Heart right ventricle (tissue), 16 donors: ENCODE measurements around the gene GALNT12. TPM values are rescaled to one million over a fixed set of nuclear protein-coding genes. Genes with fewer than 3 reads are reported as not detected.

Source experiments
- ATAC-seq, 8 donors: fragments of 200-7000 bp; cut with Tn5 transposase; one replicate each; pipeline ENCODE4 v1.9.1; 2020; ENCODE audit warnings: mild to moderate bottlenecking in 8 of 8, moderate library complexity in 8 of 8, moderate number of reproducible peaks in 1 of 8
- DNase-seq, 2 donors: peaks; one replicate each; pipeline ENCODE4 v3.0.0-alpha.2; 2020
- H3K27ac ChIP-seq, 10 donors: fragments of 200-600 bp; sonication (generic) in 2 of 10; one replicate each; pipeline versions ENCODE4 v1.5.0 to v1.8.0; 2020 to 2022; ENCODE audit warnings: mild to moderate bottlenecking in 3 of 10
- H3K27me3 ChIP-seq, 7 donors: fragments of 200-600 bp; one replicate each; pipeline ENCODE4 v1.8.0; 2021 to 2022; ENCODE audit warnings: mild to moderate bottlenecking in 2 of 7
- H3K36me3 ChIP-seq, 9 donors: fragments of 200-600 bp; sonication (generic) in 1 of 9; one replicate each; pipeline versions ENCODE4 v1.5.0 to v1.8.0; 2020 to 2022; ENCODE audit warnings: mild to moderate bottlenecking in 2 of 9
- H3K4me1 ChIP-seq, 9 donors: fragments of 200-600 bp; sonication (generic) in 1 of 9; one replicate each; pipeline versions ENCODE4 v1.5.0 to v1.8.0; 2020 to 2022; ENCODE audit warnings: mild to moderate bottlenecking in 4 of 9
- H3K4me3 ChIP-seq, 10 donors: fragments of 200-600 bp; sonication (generic) in 2 of 10; one replicate each; pipeline versions ENCODE4 v1.5.0 to v1.8.0; 2020 to 2022; ENCODE audit warnings: mild to moderate bottlenecking in 7 of 10, moderate library complexity in 2 of 10
- H3K9me3 ChIP-seq, 11 donors: fragments of 200-600 bp in 10 of 11; sonication (generic) in 2 of 11; one replicate each; pipeline versions ENCODE4 v1.5.0 to v1.8.0; 2013 to 2022; ENCODE audit warnings: mild to moderate bottlenecking in 2 of 11, control low read depth in 1 of 11, moderate library complexity in 1 of 11
- WGBS, 2 donors: extraction: QIAGEN DNeasy Blood & Tissue Kit; methylation state at CpG; one replicate each; pipeline ENCODE4 v1.1.7; 2013; ENCODE audit warnings: inconsistent platforms in 1 of 2; 5-methylcytosine and 5-hydroxymethylcytosine counted together
- intact Hi-C, 10 donors: fragments of 100-400 bp; cut with DNase I; formaldehyde crosslinking; loops; one replicate each; pipeline versions ENCODE4 v1.11.1 to v1.14.2; 2022
- polyA plus RNA-seq, 2 donors: library from polyadenylated mRNA; stranded (reverse); fragments of 200-250 nt; gene quantifications; one replicate each; pipeline ENCODE4 v1.2.3, GENCODE V29; 2013
- total RNA-seq, 10 donors: library from RNA; stranded (reverse); fragmentation: NEBNext Ultra II Directional in 3 of 10; extraction: Animal tissue kit (Norgen Biotek cat#: 25700) in 3 of 10; gene quantifications; one replicate each; pipeline versions ENCODE4 v1.2.1 to v1.2.4, GENCODE V29; 2021 to 2023
- TF ChIP-seq, protein P1 (sequence below), 9 donors: fragments of 200-600 bp; sonication (generic) in 2 of 9; IDR thresholded peaks; one replicate each; pipeline versions ENCODE4 v1.5.0 to v1.8.0; 2021 to 2022; ENCODE audit warnings: antibody characterized with exemption in 9 of 9, mild to moderate bottlenecking in 5 of 9, moderate library complexity in 1 of 9
- donor health status: Arrhythmogenic right ventricular cardiomyopathy.
- donor health status: ischemic (EF 13 %, LVEDD 7.1; RV severe dilation, severe dysfunction).
- donor health status: healthy with polysubstance abuse.
- donor health status: DM: no; HTN: yes; CAD: no.
- donor health status: DM: no; HTN: no; CAD: no.
- donor health status: ischemic (EF 25% LVEDD 6.9; RV normal size, moderate dysfunction).
- donor health status: ischemic (EF 25% LVEDD 5.7; RV mildly dilated, moderate dysfunction).
- donor health status: healthy.
- donor health status: DM: yes; HTN: yes; CAD: no.
- donor health status: Ischemic cardiomyopathy.
- donor health status: ischemic (EF 35%, LVEDD 5.7; RV mildly dilated, moderate dysfunction).
- donor health status: nonischemic (EF 11% LVEDD 7.7; RV severe dilation, severe dysfunction).
- donor health status: DM: yes; HTN: yes; CAD: no.
- donor health status: PGD.
- donor health status: ischemic (EF 29% LVEDD 5.4; RV normal size, mild dysfunction).
- donor health status: nonischemic (EF 23%, LVEDD 6.1; RV moderate dilation, normal function).

Gene GALNT12
- total and polyA plus RNA-seq, 12 donors, result 0.25 to 1.3 (median 0.53) TPM

DNA sequence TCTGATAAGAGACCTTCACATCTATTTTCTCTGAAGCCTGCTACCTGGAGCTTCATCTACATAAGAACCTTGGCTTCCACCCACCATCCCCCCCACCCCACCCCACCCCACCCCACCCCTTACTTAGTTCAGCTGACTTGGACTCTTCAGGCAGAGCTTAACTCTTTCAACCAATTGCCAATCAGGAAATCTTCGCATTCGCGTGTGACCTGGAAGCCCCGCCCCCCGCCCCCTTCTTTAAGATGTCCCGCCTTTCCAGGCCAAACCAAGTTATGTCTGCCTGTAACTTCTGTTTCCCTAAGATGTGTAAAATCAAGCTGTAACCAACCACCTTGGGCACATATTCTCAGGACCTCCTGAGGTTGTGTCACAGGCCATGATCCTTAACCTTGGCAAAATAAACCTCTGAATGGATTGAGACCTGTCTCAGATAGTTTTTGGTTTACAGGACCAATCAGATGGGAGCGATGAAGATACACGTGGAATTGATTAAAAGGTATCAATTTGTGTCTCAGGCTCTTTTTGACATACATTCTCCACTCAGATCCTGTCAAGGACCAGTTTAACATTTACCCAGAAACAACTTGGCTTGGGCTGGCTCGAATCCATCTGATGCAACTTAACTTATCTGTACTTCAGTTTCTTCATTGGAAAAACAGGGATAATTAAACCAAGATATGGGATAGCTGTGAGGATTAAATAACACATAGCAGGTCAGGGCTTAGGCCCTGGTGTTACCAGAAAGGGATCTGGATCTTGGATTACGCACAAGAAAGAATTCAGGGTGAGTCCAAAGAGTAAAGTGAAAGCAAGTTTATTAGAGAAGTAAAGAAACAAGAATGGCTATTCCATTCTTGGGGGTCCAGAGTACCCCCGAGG, 43.6 kb downstream of the GALNT12 start:
- H3K9me3 ChIP-seq, result peaks cover 0 to 6% (median 0%) of the 10 kb centered on the region in 11 donors
- ATAC-seq (no peak), DNase-seq (no peak)
- WGBS, 2 donors, result 92 to 93% methylated on average over 11 of the region's 11 CpGs
- H3K4me1 ChIP-seq, result peaks cover 0 to 17% (median 6%) of the 10 kb centered on the region in 9 donors
- TF ChIP-seq, protein P1, sequence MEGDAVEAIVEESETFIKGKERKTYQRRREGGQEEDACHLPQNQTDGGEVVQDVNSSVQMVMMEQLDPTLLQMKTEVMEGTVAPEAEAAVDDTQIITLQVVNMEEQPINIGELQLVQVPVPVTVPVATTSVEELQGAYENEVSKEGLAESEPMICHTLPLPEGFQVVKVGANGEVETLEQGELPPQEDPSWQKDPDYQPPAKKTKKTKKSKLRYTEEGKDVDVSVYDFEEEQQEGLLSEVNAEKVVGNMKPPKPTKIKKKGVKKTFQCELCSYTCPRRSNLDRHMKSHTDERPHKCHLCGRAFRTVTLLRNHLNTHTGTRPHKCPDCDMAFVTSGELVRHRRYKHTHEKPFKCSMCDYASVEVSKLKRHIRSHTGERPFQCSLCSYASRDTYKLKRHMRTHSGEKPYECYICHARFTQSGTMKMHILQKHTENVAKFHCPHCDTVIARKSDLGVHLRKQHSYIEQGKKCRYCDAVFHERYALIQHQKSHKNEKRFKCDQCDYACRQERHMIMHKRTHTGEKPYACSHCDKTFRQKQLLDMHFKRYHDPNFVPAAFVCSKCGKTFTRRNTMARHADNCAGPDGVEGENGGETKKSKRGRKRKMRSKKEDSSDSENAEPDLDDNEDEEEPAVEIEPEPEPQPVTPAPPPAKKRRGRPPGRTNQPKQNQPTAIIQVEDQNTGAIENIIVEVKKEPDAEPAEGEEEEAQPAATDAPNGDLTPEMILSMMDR (IDR thresholded peaks at IDR 0.05), result no peak
- H3K36me3 ChIP-seq, result no peaks in the 10 kb centered on the region
- intact Hi-C loops, result loop anchor here in 2 of 10 donors (2.0 to 10.0 kb wide), 2 partner anchors 154 to 288 kb away; no protein-coding TSS in a partner anchor
- no peak overlapping the region for H3K27ac ChIP-seq
- no peak overlapping the region for H3K4me3 ChIP-seq
- no peaks in the 10 kb centered on the region for H3K27me3 ChIP-seq

DNA sequence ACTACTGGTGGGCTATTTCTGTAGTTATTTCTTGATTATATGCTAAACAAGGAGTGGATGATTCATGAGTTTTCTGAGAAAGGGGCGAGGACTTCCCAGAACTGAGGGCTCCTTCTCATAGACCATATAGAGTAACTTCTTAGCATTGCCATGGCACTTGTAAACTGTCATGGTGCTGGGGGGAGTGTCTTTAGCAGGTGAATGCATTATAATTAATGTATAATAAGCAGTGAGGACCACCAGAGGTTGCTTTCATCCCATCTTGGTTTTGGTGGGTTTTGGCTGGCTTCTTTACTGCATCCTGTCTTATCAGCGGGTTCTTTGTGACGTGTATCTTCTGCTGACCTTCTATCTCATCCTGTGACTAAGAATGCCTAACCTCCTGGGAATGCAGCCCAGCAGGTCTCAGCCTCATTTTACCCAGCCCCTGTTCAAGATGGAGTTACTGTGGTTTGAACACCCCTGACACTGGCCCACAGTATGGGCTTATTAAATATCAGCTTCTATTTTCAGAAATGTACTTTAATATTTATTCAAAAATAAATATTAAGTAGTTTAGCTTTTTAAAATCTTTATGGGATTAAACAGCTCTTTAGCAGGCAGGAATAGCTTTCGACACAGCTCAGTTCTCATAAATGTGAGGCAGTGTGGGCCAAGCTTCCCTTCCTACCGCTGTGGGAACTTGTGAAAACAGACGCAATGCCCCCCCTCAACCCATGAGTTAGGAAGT, 44.4 kb downstream of the GALNT12 start:
- TF ChIP-seq, protein P1 (IDR thresholded peaks at IDR 0.05), result no peak
- no peak for DNase-seq
- intact Hi-C loops, result loop anchor here in 2 of 10 donors (2.0 to 10.0 kb wide), 2 partner anchors 153 to 287 kb away; no protein-coding TSS in a partner anchor
- no peak overlapping the region for H3K4me3 ChIP-seq
- H3K27me3 ChIP-seq, result no peaks in the 10 kb centered on the region
- no peaks in the 10 kb centered on the region for H3K36me3 ChIP-seq
- peaks cover 0 to 21% (median 6%) of the 10 kb centered on the region in 9 donors for H3K4me1 ChIP-seq
- no peak overlapping the region for H3K27ac ChIP-seq
- WGBS, 2 donors, result 79 to 80% methylated on average over 6 of the region's 6 CpGs
- peaks cover 0 to 7% (median 0%) of the 10 kb centered on the region in 11 donors for H3K9me3 ChIP-seq
- no peak for ATAC-seq

DNA sequence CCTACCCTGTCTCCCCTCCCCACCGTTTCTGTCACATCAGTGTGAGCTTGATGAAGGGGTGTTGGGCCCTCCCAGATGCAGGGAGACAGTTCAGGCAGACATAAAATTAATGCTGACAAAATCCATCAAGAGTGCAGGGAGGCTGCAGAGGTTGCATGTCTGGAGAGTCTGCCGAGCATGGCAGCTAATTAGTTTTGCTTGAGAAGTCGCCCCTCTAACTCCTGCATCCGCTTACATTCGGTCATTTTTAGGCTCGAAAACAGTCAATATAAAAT, 44.9 kb downstream of the GALNT12 start:
- Histone ChIP-seq H3K4me3 (no peak overlapping the region), H3K4me1 (peaks cover 0 to 26% (median 6%) of the 10 kb centered on the region in 9 donors), H3K36me3 (no peaks in the 10 kb centered on the region), H3K27me3 (no peaks in the 10 kb centered on the region), H3K9me3 (peaks cover 0 to 7% (median 0%) of the 10 kb centered on the region in 11 donors), H3K27ac (no peak overlapping the region)
- TF ChIP-seq, protein P1 (IDR thresholded peaks at IDR 0.05), result no peak
- intact Hi-C loops, result loop anchor here in 1 of 10 donors (10.0 kb wide), 1 partner anchor 152 kb away; no protein-coding TSS in a partner anchor
- ATAC-seq (no peak), DNase-seq (no peak)
- 77% methylated on average over 6 of the region's 6 CpGs for WGBS, 2 donors

DNA sequence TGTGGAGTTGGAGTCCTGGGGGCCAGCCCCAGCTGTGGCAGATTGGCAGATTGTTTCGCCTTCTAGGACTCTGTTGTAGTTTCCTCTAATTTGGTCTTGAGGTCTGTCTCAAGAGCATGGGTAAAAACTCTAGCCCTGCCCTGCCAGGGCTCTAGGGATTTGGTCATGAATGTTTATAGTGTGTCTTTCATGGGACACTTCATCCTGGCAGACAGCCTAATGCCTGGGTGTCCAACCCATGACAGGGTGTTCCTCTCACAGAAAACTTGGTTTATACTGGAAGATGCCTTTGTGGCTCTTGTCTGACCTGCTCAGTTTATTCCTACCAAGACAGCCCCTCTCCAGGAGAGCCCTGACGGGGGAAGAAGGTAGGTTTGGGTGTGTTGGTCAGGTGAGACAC, 45.5 kb downstream of the GALNT12 start:
- Histone ChIP-seq H3K27ac (no peak overlapping the region), H3K4me1 (peaks cover 0 to 26% (median 6%) of the 10 kb centered on the region in 9 donors), H3K9me3 (peaks cover 0 to 7% (median 0%) of the 10 kb centered on the region in 11 donors), H3K4me3 (no peak overlapping the region), H3K27me3 (no peaks in the 10 kb centered on the region), H3K36me3 (no peaks in the 10 kb centered on the region)
- no peak for ATAC-seq
- intact Hi-C loops, result loop anchor here in 1 of 10 donors (10.0 kb wide), 1 partner anchor 152 kb away; no protein-coding TSS in a partner anchor
- DNase-seq, result no peak
- TF ChIP-seq, protein P1 (IDR thresholded peaks at IDR 0.05), result no peak
- WGBS, 2 donors, result 93 to 98% methylated on average over 2 of the region's 2 CpGs
